Mesenchymal stem cell (in vitro differentiated cells and primary cell): ENCODE results near the gene NPS.

Source experiments
- DNase-seq: peaks from one replicate; pipeline ENCODE4 v3.0.0-alpha.2; 2013
- H2AFZ ChIP-seq: one replicate; pipeline ENCODE4 v1.6.1; 2013; ENCODE audit warnings: low read depth, mild to moderate bottlenecking, control low read depth, inconsistent platforms, low read length, moderate library complexity
- H2AK5ac ChIP-seq: 2 replicates; pipeline ENCODE4 v1.6.1; 2013; ENCODE audit warnings: low read length, moderate library complexity, mild to moderate bottlenecking, inconsistent platforms; ENCODE audit not compliant: severe bottlenecking
- H2BK120ac ChIP-seq: one replicate; pipeline ENCODE4 v1.6.1; 2013; ENCODE audit warnings: low read depth, mild to moderate bottlenecking, inconsistent platforms, low read length, moderate library complexity
- H2BK12ac ChIP-seq, 2 experiments: one replicate each; pipeline ENCODE4 v1.6.1; 2013; ENCODE audit warnings: inconsistent platforms in 2 of 2, low read length in 2 of 2, mild to moderate bottlenecking in 2 of 2, moderate library complexity in 2 of 2, control low read depth in 1 of 2
- H2BK15ac ChIP-seq: one replicate; pipeline ENCODE4 v1.6.1; 2013; ENCODE audit warnings: mild to moderate bottlenecking, low read depth, inconsistent platforms; ENCODE audit not compliant: poor library complexity, severe bottlenecking
- H2BK5ac ChIP-seq: 2 replicates; pipeline ENCODE4 v1.6.1; 2013; ENCODE audit warnings: low read depth, mild to moderate bottlenecking, low read length, control low read depth, inconsistent platforms; ENCODE audit not compliant: poor library complexity, severe bottlenecking
- H3K14ac ChIP-seq, 2 experiments: one replicate each; pipeline ENCODE4 v1.6.1; 2013; ENCODE audit warnings: inconsistent platforms in 2 of 2, low read length in 2 of 2, control low read depth in 1 of 2, mild to moderate bottlenecking in 1 of 2, moderate library complexity in 1 of 2
- H3K18ac ChIP-seq, 2 experiments: one replicate each; pipeline ENCODE4 v1.6.1; 2013; ENCODE audit warnings: inconsistent platforms in 2 of 2, low read length in 2 of 2, control low read depth in 1 of 2, low read depth in 1 of 2, mild to moderate bottlenecking in 1 of 2
- H3K23ac ChIP-seq, 2 experiments: one replicate each; pipeline ENCODE4 v1.6.1; 2013; ENCODE audit warnings: inconsistent platforms in 2 of 2, low read length in 2 of 2, mild to moderate bottlenecking in 2 of 2, moderate library complexity in 2 of 2, control low read depth in 1 of 2
- H3K27ac ChIP-seq: 2 replicates; pipeline ENCODE4 v1.5.1; 2013; ENCODE audit warnings: mild to moderate bottlenecking, moderate library complexity, low read length, control low read depth, inconsistent platforms; ENCODE audit not compliant: poor library complexity, severe bottlenecking
- H3K27me3 ChIP-seq, 2 experiments: 2 replicates each; pipeline versions ENCODE4 v1.6.1 to v1.7.0; 2013; ENCODE audit warnings: low read length in 2 of 2, mild to moderate bottlenecking in 2 of 2, moderate library complexity in 2 of 2, control low read depth in 1 of 2, inconsistent platforms in 1 of 2; ENCODE audit not compliant: control insufficient read depth in 1 of 2, insufficient read depth in 1 of 2
- H3K36me3 ChIP-seq, 2 experiments: 2 replicates each; pipeline versions ENCODE4 v1.6.1 to v1.7.0; 2013; ENCODE audit warnings: low read length in 2 of 2, control low read depth in 1 of 2, inconsistent platforms in 1 of 2, low read depth in 1 of 2, mild to moderate bottlenecking in 1 of 2; ENCODE audit not compliant: insufficient read depth in 2 of 2, control insufficient read depth in 1 of 2
- H3K4ac ChIP-seq, 2 experiments: one replicate each; pipeline ENCODE4 v1.6.1; 2013; ENCODE audit warnings: inconsistent platforms in 2 of 2, low read length in 2 of 2, mild to moderate bottlenecking in 2 of 2, moderate library complexity in 2 of 2, control low read depth in 1 of 2, low read depth in 1 of 2
- H3K4me1 ChIP-seq: 2 replicates; pipeline ENCODE4 v1.6.1; 2013; ENCODE audit warnings: low read depth, low read length, control low read depth; ENCODE audit not compliant: control insufficient read depth, insufficient read depth
- H3K4me2 ChIP-seq: 2 replicates; pipeline ENCODE4 v1.6.1; 2013; ENCODE audit warnings: low read length, mild to moderate bottlenecking, inconsistent platforms; ENCODE audit not compliant: poor library complexity, severe bottlenecking
- H3K4me3 ChIP-seq, 2 experiments: 2 replicates each; pipeline versions ENCODE4 v1.5.1 to v1.7.0; 2013; ENCODE audit warnings: low read length in 2 of 2, mild to moderate bottlenecking in 2 of 2, control low read depth in 1 of 2, low read depth in 1 of 2; ENCODE audit not compliant: insufficient read depth in 1 of 2
- H3K79me1 ChIP-seq: replicated peaks from 2 replicates; pipeline ENCODE4 v1.6.1; 2013; ENCODE audit warnings: mild to moderate bottlenecking, control low read depth, low read length, inconsistent platforms; ENCODE audit not compliant: poor library complexity, severe bottlenecking
- H3K9ac ChIP-seq: 2 replicates; pipeline ENCODE4 v1.7.0; 2013; ENCODE audit warnings: mild to moderate bottlenecking, low read length, moderate library complexity
- H3K9me3 ChIP-seq: 2 replicates; pipeline ENCODE4 v1.7.0; 2013; ENCODE audit warnings: mild to moderate bottlenecking, low read length; ENCODE audit not compliant: control insufficient read depth
- H4K8ac ChIP-seq: one replicate; pipeline ENCODE4 v1.6.1; 2013; ENCODE audit warnings: inconsistent platforms, mild to moderate bottlenecking, low read length, moderate library complexity
- H4K91ac ChIP-seq: one replicate; pipeline ENCODE4 v1.6.1; 2013; ENCODE audit warnings: mild to moderate bottlenecking, low read length, inconsistent platforms
- WGBS: methylation state at CpG from one replicate; pipeline ENCODE4 v1.1.7; 2013; ENCODE audit warnings: mixed read lengths; 5-methylcytosine and 5-hydroxymethylcytosine counted together

Gene NPS

DNA sequence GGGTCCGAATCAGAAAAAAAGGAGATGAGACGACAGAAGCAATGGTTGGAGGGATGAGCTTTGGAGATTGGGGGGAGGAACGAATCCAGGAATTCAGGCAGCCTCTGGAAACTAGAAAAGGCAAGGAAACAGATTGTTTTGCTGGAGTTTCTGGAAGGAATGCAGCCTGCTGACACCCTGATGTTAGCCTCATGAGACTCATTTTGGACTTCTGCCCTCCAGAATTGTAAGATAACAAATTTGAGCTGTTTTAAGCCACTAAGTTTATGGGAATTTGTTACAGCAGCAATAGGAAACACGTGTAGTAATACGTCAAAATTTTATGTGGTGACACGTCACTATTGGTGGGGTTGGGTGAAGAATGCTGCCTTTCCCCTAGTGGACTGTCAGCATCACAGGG lies 25.6 kb upstream of the NPS start:
- Histone ChIP-seq H3K23ac (no peak overlapping the region), H2BK5ac (no peak overlapping the region), H2AK5ac (no peak overlapping the region), H3K9me3 (no peaks in the 10 kb centered on the region), H2BK15ac (no peak overlapping the region), H2BK12ac (no peak overlapping the region), H3K79me1 (no peaks in the 10 kb centered on the region), H3K9ac (no peak overlapping the region), H2AFZ (no peak overlapping the region), H3K27ac (no peak overlapping the region), H3K14ac (no peak overlapping the region), H3K18ac (no peak overlapping the region), H3K4me3 (no peak overlapping the region), H3K4ac (no peak overlapping the region), H3K36me3 (no peaks in the 10 kb centered on the region), H3K4me2 (no peak overlapping the region), H3K4me1 (no peaks in the 10 kb centered on the region), H4K91ac (no peak overlapping the region), H2BK120ac (no peak overlapping the region), H4K8ac (no peak overlapping the region), H3K27me3 (peaks cover 0 to 10% of the 10 kb centered on the region in 2 experiments)
- 66% methylated on average over 6 of the region's 6 CpGs for WGBS
- DNase-seq: no peak

DNA sequence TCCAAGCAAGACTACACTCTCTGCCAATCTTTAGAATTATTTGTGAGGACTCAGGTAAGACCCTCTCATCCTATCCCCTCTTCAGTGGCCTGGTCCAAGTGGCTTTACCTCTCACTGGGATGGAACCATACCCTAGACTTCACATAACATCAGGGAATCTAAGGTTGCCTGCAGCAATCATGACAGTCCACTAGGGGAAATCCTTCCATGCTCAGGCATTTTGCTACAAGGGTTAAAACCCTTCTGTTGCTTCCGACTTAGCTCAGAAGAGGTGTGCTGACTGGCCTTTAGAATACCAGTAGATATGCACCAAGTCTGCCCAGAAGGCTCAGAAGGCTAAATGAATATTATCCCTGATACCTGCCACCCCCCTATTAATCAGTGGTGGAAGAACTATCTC lies 24.9 kb upstream of the NPS start:
- Histone ChIP-seq H2BK15ac (no peak overlapping the region), H3K36me3 (no peaks in the 10 kb centered on the region), H3K4me3 (no peak overlapping the region), H2AFZ (no peak overlapping the region), H3K18ac (no peak overlapping the region), H2AK5ac (no peak overlapping the region), H3K9me3 (no peaks in the 10 kb centered on the region), H2BK120ac (no peak overlapping the region), H3K23ac (no peak overlapping the region), H4K91ac (no peak overlapping the region), H3K4ac (no peak overlapping the region), H3K27me3 (peaks cover 0 to 10% of the 10 kb centered on the region in 2 experiments), H3K4me1 (no peaks in the 10 kb centered on the region), H3K9ac (no peak overlapping the region), H3K27ac (no peak overlapping the region), H3K14ac (no peak overlapping the region), H3K79me1 (no peaks in the 10 kb centered on the region), H4K8ac (no peak overlapping the region), H2BK5ac (no peak overlapping the region), H2BK12ac (no peak overlapping the region), H3K4me2 (no peak overlapping the region)
- WGBS: 67% methylated on average over 1 of the region's 1 CpG
- DNase-seq: no peak

DNA sequence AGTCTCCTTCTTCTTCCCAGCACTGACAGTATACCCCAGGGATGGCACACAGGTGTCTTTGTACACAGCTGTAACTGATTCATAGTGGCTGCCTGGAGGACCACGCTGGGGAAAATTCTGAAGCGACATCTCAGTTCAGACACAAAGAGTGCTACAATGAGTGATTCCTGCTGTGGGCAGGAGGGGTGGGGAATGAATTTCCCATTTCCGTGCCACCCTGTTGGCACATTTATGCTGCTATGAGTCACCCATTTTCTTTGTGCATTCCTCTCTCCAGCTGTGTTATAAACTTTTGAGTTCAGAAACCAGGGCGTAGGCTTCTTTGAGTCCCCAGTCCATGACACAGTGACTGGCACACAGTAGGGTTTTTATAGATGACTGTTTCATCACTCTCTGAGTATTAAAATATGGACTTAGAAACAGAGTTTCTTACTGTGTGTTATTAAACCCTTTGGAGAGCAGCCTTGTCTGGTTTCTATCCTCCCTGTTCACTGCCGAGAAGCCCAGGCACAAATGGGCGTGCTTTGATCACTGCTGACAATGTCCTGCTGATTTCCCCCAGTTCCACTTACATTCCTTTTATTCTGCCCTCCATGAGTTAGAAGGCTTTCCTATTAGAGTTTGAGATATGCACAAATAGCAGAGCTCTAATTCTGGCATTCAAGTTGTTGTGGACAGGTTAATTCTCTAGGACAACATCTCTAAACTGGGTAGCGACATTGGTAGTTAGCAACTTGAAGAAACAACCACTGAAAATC lies 24.0 kb upstream of the NPS start:
- no peak for DNase-seq
- Histone ChIP-seq H3K18ac (no peak overlapping the region), H2BK120ac (no peak overlapping the region), H3K23ac (no peak overlapping the region), H3K9ac (no peak overlapping the region), H3K27me3 (peaks cover 0 to 10% of the 10 kb centered on the region in 2 experiments), H3K36me3 (no peaks in the 10 kb centered on the region), H3K4me2 (no peak overlapping the region), H3K79me1 (no peaks in the 10 kb centered on the region), H4K8ac (no peak overlapping the region), H2BK15ac (no peak overlapping the region), H2AFZ (no peak overlapping the region), H3K4me3 (no peak overlapping the region), H3K4ac (no peak overlapping the region), H3K27ac (no peak overlapping the region), H3K4me1 (no peaks in the 10 kb centered on the region), H2AK5ac (no peak overlapping the region), H2BK12ac (no peak overlapping the region), H2BK5ac (no peak overlapping the region), H4K91ac (no peak overlapping the region), H3K14ac (no peak overlapping the region), H3K9me3 (no peaks in the 10 kb centered on the region)
- 57% methylated on average over 5 of the region's 7 CpGs for WGBS

DNA sequence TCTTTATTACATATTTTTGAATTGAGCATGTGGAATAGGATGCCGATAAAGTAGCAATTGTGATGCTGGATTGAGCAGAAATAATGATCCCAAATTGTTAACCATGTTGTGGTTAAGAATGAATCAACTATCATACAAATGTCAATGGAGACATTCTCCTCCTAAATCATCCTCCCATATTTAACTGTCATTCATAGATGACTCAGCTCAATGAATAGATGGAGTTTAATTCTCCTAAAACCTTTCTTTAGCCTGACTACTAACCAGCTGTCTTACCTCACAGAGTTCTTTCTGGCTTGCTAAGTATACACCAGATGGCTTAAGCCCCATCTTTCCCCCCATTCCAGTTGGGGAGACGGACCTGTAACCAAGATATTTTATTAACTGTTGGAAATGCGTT lies 23.4 kb upstream of the NPS start:
- Histone ChIP-seq H3K4me3 (no peak overlapping the region), H3K27me3 (peaks cover 0 to 10% of the 10 kb centered on the region in 2 experiments), H3K23ac (no peak overlapping the region), H2BK5ac (no peak overlapping the region), H3K14ac (no peak overlapping the region), H3K4me1 (no peaks in the 10 kb centered on the region), H2BK15ac (no peak overlapping the region), H3K27ac (no peak overlapping the region), H2BK12ac (no peak overlapping the region), H3K9me3 (no peaks in the 10 kb centered on the region), H3K36me3 (no peaks in the 10 kb centered on the region), H3K4ac (no peak overlapping the region), H4K91ac (no peak overlapping the region), H3K79me1 (no peaks in the 10 kb centered on the region), H2AFZ (no peak overlapping the region), H3K4me2 (no peak overlapping the region), H4K8ac (no peak overlapping the region), H3K18ac (no peak overlapping the region), H2AK5ac (no peak overlapping the region), H2BK120ac (no peak overlapping the region), H3K9ac (no peak overlapping the region)
- no peak for DNase-seq
- 60% methylated on average over 2 of the region's 3 CpGs for WGBS
